ENCODE measurements around the gene IL36B. TPM values are rescaled to one million over a fixed set of nuclear protein-coding genes. Genes with fewer than 3 reads are reported as not detected.

Gene IL36B
- total and polyA plus RNA-seq, 2 experiments from 2014 or later: not detected

DNA sequence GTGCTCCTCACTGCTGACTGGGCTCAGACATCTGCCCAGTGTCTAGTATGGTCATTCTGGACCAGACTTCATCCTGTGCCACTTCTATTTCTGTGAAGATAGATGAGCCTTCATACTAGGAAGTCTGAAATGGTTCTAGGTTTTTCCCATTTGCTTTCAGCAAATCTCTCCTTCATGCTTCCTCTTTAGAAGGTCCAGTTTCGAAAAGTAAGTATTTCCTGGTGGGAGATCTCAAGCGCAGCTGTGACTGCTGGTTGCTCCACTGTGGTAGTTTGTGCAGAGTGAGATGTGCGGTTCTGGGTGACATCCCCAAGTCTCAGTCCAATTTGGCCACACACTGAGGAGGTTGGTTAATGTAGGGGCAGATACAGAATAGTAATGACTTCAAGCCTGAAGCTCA is 14.4 kb downstream of the IL36B start:
- H3K27ac ChIP-seq: no peak overlapping the region
- H3K27me3 ChIP-seq: no peaks in the 10 kb centered on the region
- H3K4me1 ChIP-seq (ENCODE audit: low read depth): no peaks in the 10 kb centered on the region
- no peaks in the 10 kb centered on the region for H3K9me3 ChIP-seq (ENCODE audit: low read depth)
- no peaks in the 10 kb centered on the region for H3K36me3 ChIP-seq
- TF ChIP-seq, protein P1, sequence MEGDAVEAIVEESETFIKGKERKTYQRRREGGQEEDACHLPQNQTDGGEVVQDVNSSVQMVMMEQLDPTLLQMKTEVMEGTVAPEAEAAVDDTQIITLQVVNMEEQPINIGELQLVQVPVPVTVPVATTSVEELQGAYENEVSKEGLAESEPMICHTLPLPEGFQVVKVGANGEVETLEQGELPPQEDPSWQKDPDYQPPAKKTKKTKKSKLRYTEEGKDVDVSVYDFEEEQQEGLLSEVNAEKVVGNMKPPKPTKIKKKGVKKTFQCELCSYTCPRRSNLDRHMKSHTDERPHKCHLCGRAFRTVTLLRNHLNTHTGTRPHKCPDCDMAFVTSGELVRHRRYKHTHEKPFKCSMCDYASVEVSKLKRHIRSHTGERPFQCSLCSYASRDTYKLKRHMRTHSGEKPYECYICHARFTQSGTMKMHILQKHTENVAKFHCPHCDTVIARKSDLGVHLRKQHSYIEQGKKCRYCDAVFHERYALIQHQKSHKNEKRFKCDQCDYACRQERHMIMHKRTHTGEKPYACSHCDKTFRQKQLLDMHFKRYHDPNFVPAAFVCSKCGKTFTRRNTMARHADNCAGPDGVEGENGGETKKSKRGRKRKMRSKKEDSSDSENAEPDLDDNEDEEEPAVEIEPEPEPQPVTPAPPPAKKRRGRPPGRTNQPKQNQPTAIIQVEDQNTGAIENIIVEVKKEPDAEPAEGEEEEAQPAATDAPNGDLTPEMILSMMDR (IDR thresholded peaks at IDR 0.05; ENCODE audit: low read depth, low read length): no peak
- DNase-seq (ENCODE audit: low read depth in 1 of 2, low spot score in 1 of 2): no peak
- H3K4me3 ChIP-seq: no peak overlapping the region

DNA sequence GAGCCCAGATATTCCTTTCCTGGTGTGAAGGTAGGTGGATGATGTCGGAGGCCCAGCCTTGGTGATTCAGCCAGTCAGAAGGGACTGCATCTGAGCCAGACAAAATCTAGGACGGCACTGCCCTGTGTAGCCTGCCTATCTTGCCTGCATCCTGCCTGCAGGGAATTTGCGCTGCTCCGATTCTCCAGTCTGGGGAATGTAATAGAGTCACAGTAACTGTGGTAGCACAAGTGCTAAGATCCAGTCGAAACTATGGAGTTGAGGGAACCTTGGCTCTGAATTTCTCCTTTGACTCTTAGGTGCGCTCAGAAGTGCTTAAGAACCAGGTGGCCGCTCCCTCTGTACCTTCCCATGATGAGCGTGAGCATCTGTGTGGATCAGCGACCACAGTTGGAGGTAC is 15.9 kb downstream of the IL36B start:
- Histone ChIP-seq H3K36me3 (no peaks in the 10 kb centered on the region), H3K4me1 (ENCODE audit: low read depth) (no peaks in the 10 kb centered on the region), H3K27ac (no peak overlapping the region), H3K27me3 (no peaks in the 10 kb centered on the region), H3K4me3 (no peak overlapping the region), H3K9me3 (ENCODE audit: low read depth) (no peaks in the 10 kb centered on the region)
- no peak for DNase-seq (ENCODE audit: low read depth in 1 of 2, low spot score in 1 of 2)
- TF ChIP-seq, protein P1 (IDR thresholded peaks at IDR 0.05; ENCODE audit: low read depth, low read length): no peak

DNA sequence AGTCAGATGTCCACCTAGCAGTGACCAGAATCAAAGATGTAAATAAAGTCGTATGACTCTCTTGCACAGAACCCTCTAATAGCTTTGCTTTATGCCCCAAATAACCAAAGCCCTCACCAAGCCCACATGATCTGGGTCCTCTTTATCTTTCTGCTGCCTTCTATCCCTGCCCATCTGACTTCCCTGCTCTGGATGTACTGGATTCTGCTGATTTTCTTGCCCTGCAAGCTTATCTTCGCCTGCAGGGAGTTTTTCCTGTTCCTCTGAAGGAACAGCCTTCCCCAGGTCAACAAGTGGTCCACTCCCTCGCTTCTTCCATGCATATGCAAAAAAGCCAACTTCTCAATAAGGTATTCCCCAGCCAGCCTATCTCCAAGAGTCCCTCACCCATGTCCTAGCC is 18.7 kb downstream of the IL36B start:
- TF ChIP-seq, protein P1 (IDR thresholded peaks at IDR 0.05; ENCODE audit: low read depth, low read length): no peak
- H3K27ac ChIP-seq: no peak overlapping the region
- no peak overlapping the region for H3K4me3 ChIP-seq
- DNase-seq (ENCODE audit: low read depth in 1 of 2, low spot score in 1 of 2): no peak
- no peaks in the 10 kb centered on the region for H3K9me3 ChIP-seq (ENCODE audit: low read depth)
- H3K27me3 ChIP-seq: no peaks in the 10 kb centered on the region
- no peaks in the 10 kb centered on the region for H3K36me3 ChIP-seq
- H3K4me1 ChIP-seq (ENCODE audit: low read depth): no peaks in the 10 kb centered on the region

DNA sequence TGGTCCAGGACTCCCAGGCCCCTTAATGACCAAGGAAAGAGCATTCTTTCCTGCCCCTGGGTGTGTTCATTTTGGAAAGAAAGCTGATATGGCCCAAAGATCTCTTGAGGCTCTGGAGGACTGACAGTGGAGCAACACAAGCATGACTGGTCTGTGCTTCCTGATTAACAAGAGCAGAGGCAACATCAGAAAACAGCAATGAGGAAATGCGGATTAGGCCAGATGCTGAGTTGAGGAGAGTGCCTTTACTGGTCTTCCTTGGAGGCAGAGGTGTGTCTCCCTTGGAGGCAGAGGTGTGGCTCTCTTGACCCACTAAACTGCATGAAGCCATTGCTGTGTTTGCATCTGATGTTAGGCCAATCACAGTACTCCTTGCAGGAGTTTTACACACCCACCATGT is 19.9 kb downstream of the IL36B start:
- Histone ChIP-seq H3K27me3 (no peaks in the 10 kb centered on the region), H3K4me1 (ENCODE audit: low read depth) (no peaks in the 10 kb centered on the region), H3K4me3 (no peak overlapping the region), H3K36me3 (no peaks in the 10 kb centered on the region), H3K9me3 (ENCODE audit: low read depth) (no peaks in the 10 kb centered on the region), H3K27ac (no peak overlapping the region)
- no peak for DNase-seq (ENCODE audit: low read depth in 1 of 2, low spot score in 1 of 2)
- TF ChIP-seq, protein P1 (IDR thresholded peaks at IDR 0.05; ENCODE audit: low read depth, low read length): no peak

DNA sequence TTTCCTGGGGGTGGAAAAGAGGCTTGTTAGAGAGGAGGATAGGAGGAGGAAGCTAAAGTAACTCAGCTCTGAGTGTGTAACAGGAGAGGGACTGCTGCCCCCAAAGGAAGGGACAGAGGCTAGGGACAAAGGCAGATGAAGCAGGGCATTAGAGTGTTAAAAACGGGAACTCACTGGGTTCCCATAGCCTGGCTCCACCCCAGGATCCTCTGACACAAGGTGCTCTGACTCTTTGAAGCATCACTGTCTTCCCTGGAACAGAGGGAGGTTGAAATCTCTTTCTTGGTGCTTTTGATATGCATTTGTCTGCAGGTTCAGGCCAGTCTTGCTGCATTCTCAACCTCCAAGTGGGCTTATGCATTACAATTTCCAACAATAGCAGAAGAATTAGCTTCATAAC is 24.6 kb downstream of the IL36B start:
- H3K27ac ChIP-seq: no peak overlapping the region
- no peak overlapping the region for H3K4me3 ChIP-seq
- H3K4me1 ChIP-seq (ENCODE audit: low read depth): no peaks in the 10 kb centered on the region
- no peaks in the 10 kb centered on the region for H3K36me3 ChIP-seq
- no peak for DNase-seq (ENCODE audit: low read depth in 1 of 2, low spot score in 1 of 2)
- TF ChIP-seq, protein P1 (IDR thresholded peaks at IDR 0.05; ENCODE audit: low read depth, low read length): no peak
- H3K9me3 ChIP-seq (ENCODE audit: low read depth): no peaks in the 10 kb centered on the region
- no peaks in the 10 kb centered on the region for H3K27me3 ChIP-seq

DNA sequence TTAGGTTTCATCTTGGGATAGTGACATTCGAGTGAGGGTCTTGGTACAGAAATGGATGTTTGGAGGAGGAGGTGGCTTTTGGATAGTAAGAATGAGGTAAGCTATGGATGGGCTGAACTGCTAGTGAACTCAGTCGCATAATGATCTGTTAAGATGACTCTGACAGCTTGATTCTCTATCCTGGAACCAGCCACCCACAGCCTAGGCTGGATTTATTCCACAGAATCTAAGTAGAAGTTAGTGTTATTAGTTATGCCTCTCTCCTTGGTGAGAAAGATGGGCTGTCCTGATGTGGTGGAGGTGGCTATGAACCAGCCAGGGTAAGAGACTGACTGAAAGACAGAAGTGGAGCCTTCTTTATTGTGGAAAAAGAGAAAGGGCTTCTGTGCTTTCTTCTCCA is 25.0 kb downstream of the IL36B start:
- Histone ChIP-seq H3K4me1 (ENCODE audit: low read depth) (no peaks in the 10 kb centered on the region), H3K27me3 (no peaks in the 10 kb centered on the region), H3K4me3 (no peak overlapping the region), H3K9me3 (ENCODE audit: low read depth) (no peaks in the 10 kb centered on the region), H3K27ac (no peak overlapping the region), H3K36me3 (no peaks in the 10 kb centered on the region)
- TF ChIP-seq, protein P1 (IDR thresholded peaks at IDR 0.05; ENCODE audit: low read depth, low read length): no peak
- no peak for DNase-seq (ENCODE audit: low read depth in 1 of 2, low spot score in 1 of 2)
